H9 (cell line): ENCODE measurements around the gene TLN1. TPM values are rescaled to one million over a fixed set of nuclear protein-coding genes. Genes with fewer than 3 reads are reported as not detected.

Experiments
- DNase-seq: peaks from one replicate; pipeline ENCODE4 v3.0.0-alpha.2; 2017
- H2AFZ ChIP-seq: one replicate; pipeline ENCODE4 v1.6.1; 2013; ENCODE audit warnings: mild to moderate bottlenecking, low read length, control low read depth, moderate library complexity
- H2AK5ac ChIP-seq: 2 replicates; pipeline ENCODE4 v1.6.1; 2013; ENCODE audit warnings: low read length, control low read depth, mixed read lengths; ENCODE audit not compliant: insufficient read length
- H2BK120ac ChIP-seq: one replicate; pipeline ENCODE4 v1.6.1; 2013; ENCODE audit warnings: low read depth, mild to moderate bottlenecking, low read length, control low read depth, inconsistent platforms; ENCODE audit not compliant: poor library complexity, severe bottlenecking
- H2BK12ac ChIP-seq: 2 replicates; pipeline ENCODE4 v1.6.1; 2013; ENCODE audit warnings: low read length, control low read depth, mixed read lengths, low read depth; ENCODE audit not compliant: insufficient read length
- H2BK15ac ChIP-seq: 2 replicates; pipeline ENCODE4 v1.6.1; 2013; ENCODE audit warnings: low read depth, low read length, control low read depth
- H2BK20ac ChIP-seq: one replicate; pipeline ENCODE4 v1.6.1; 2013; ENCODE audit warnings: low read depth, mild to moderate bottlenecking, low read length, control low read depth, inconsistent platforms; ENCODE audit not compliant: poor library complexity, severe bottlenecking
- H2BK5ac ChIP-seq: 2 replicates; pipeline ENCODE4 v1.6.1; 2013; ENCODE audit warnings: low read length, control low read depth, mixed read lengths; ENCODE audit not compliant: insufficient read length
- H3K14ac ChIP-seq: 2 replicates; pipeline ENCODE4 v1.6.1; 2013; ENCODE audit warnings: low read length, control low read depth; ENCODE audit not compliant: insufficient read depth
- H3K18ac ChIP-seq: 2 replicates; pipeline ENCODE4 v1.6.1; 2013; ENCODE audit warnings: low read depth, mild to moderate bottlenecking, mixed read lengths, low read length, control low read depth; ENCODE audit not compliant: insufficient read length
- H3K23ac ChIP-seq: 2 replicates; pipeline ENCODE4 v1.6.1; 2013; ENCODE audit warnings: low read length, control low read depth, mixed read lengths, low read depth; ENCODE audit not compliant: insufficient read length
- H3K23me2 ChIP-seq: 2 replicates; pipeline ENCODE4 v1.6.1; 2013; ENCODE audit warnings: low read depth, mild to moderate bottlenecking, mixed read lengths, low read length, control low read depth; ENCODE audit not compliant: insufficient read length, poor library complexity, severe bottlenecking
- H3K27ac ChIP-seq: 2 replicates; pipeline ENCODE4 v1.5.1; 2013; ENCODE audit warnings: low read length, control low read depth, mixed read lengths, low read depth; ENCODE audit not compliant: insufficient read length
- H3K27me3 ChIP-seq: 2 replicates; pipeline ENCODE4 v1.6.1; 2013; ENCODE audit warnings: low read length, control low read depth, inconsistent platforms; ENCODE audit not compliant: insufficient read depth
- H3K4ac ChIP-seq: 2 replicates; pipeline ENCODE4 v1.6.1; 2013; ENCODE audit warnings: low read depth, mild to moderate bottlenecking, control low read depth, inconsistent platforms, low read length, moderate library complexity
- H3K4me1 ChIP-seq: 2 replicates; pipeline ENCODE4 v1.6.1; 2013; ENCODE audit warnings: low read length, control low read depth, inconsistent platforms; ENCODE audit not compliant: insufficient read depth
- H3K4me2 ChIP-seq: 2 replicates; pipeline ENCODE4 v1.6.1; 2013; ENCODE audit warnings: low read length, control low read depth, mixed read lengths; ENCODE audit not compliant: insufficient read length, insufficient read depth
- H3K56ac ChIP-seq: 2 replicates; pipeline ENCODE4 v1.6.1; 2013; ENCODE audit warnings: low read depth, mild to moderate bottlenecking, mixed read lengths, low read length, control low read depth; ENCODE audit not compliant: insufficient read length
- H3K79me1 ChIP-seq: 2 replicates; pipeline ENCODE4 v1.6.1; 2013; ENCODE audit warnings: low read depth, mild to moderate bottlenecking, moderate library complexity, low read length, control low read depth, inconsistent platforms; ENCODE audit not compliant: insufficient read depth, poor library complexity, severe bottlenecking
- H3K79me2 ChIP-seq: 2 replicates; pipeline ENCODE4 v1.6.1; 2013; ENCODE audit warnings: low read length, control low read depth, inconsistent platforms; ENCODE audit not compliant: insufficient read depth
- H3K9ac ChIP-seq: 2 replicates; pipeline ENCODE4 v1.6.1; 2013; ENCODE audit warnings: low read length, control low read depth, mixed read lengths; ENCODE audit not compliant: insufficient read length; ENCODE audit errors: extremely low read depth
- H3K9me3 ChIP-seq: one replicate; pipeline ENCODE4 v1.6.1; 2013; ENCODE audit warnings: low read depth, low read length, inconsistent platforms; ENCODE audit not compliant: control insufficient read depth
- H3T11ph ChIP-seq: one replicate; pipeline ENCODE4 v1.6.1; 2013; ENCODE audit warnings: mild to moderate bottlenecking, low read length, control low read depth, inconsistent platforms
- H4K20me1 ChIP-seq: one replicate; pipeline ENCODE4 v1.6.1; 2013; ENCODE audit not compliant: control insufficient read depth, insufficient read length, insufficient read depth
- H4K5ac ChIP-seq: 2 replicates; pipeline ENCODE4 v1.6.1; 2013; ENCODE audit warnings: low read depth, mild to moderate bottlenecking, mixed read lengths, low read length, control low read depth; ENCODE audit not compliant: insufficient read length
- H4K8ac ChIP-seq: replicated peaks from 2 replicates; pipeline ENCODE4 v1.6.1; 2013; ENCODE audit warnings: low read length, control low read depth, mixed read lengths, low read depth; ENCODE audit not compliant: insufficient read length
- H4K91ac ChIP-seq: 2 replicates; pipeline ENCODE4 v1.6.1; 2013; ENCODE audit warnings: low read depth, mild to moderate bottlenecking, moderate library complexity, mixed read lengths, low read length, control low read depth; ENCODE audit not compliant: insufficient read length
- H3K27ac Mint-ChIP-seq, 3 experiments: 2 replicates in 2 of 3; 3 replicates in 1 of 3; pipeline ENCODE4 v1.8.0; 2020 to 2021; ENCODE audit warnings: mixed read lengths in 3 of 3, mild to moderate bottlenecking in 1 of 3, moderate library complexity in 1 of 3
- H3K27me3 Mint-ChIP-seq: 2 replicates; pipeline ENCODE4 v1.8.0; 2021; ENCODE audit warnings: low read depth, mild to moderate bottlenecking, moderate library complexity, mixed read lengths
- H3K36me3 Mint-ChIP-seq, 3 experiments: 2 replicates in 2 of 3; 3 replicates in 1 of 3; pipeline ENCODE4 v1.8.0; 2020 to 2021; ENCODE audit warnings: low read depth in 3 of 3, mixed read lengths in 3 of 3; ENCODE audit not compliant: insufficient read depth in 1 of 3
- H3K4me1 Mint-ChIP-seq, 2 experiments: 2 replicates each; pipeline ENCODE4 v1.8.0; 2020; ENCODE audit warnings: mixed read lengths in 2 of 2
- H3K4me3 Mint-ChIP-seq, 2 experiments: 2 replicates in 1 of 2; 3 replicates in 1 of 2; pipeline ENCODE4 v1.8.0; 2020 to 2021; ENCODE audit warnings: mild to moderate bottlenecking in 2 of 2, mixed read lengths in 2 of 2, moderate library complexity in 1 of 2
- H3K9me3 Mint-ChIP-seq, 2 experiments: 2 replicates in 1 of 2; 3 replicates in 1 of 2; pipeline ENCODE4 v1.8.0; 2020; ENCODE audit warnings: mild to moderate bottlenecking in 2 of 2, mixed read lengths in 2 of 2, moderate library complexity in 1 of 2
- CTCF ChIP-seq: fragments of 200-600 bp; sonication (generic); conservative IDR thresholded peaks from 3 replicates; pipeline ENCODE4 v1.8.0; 2021; ENCODE audit warnings: antibody characterized with exemption, mild to moderate bottlenecking
- WGBS: extraction: QIAGEN DNeasy Blood & Tissue Kit; methylation state at CpG from one replicate; pipeline ENCODE4 v1.1.7; 2013; ENCODE audit warnings: missing lambda C conversion rate, low lambda C conversion rate, mixed read lengths; ENCODE audit not compliant: insufficient read length; ENCODE audit errors: extremely low coverage; 5-methylcytosine and 5-hydroxymethylcytosine counted together
- total RNA-seq: library from RNA; stranded (reverse); gene quantifications from 2 replicates; pipeline ENCODE4 v1.2.1, GENCODE V29; 2021

Gene TLN1
- total RNA-seq, 1 experiment from 2014 or later, result 102 TPM

- Mint-ChIP-seq H3K27me3 (no peaks in the 10 kb centered on the region), H3K4me1 (peaks cover 15 to 16% of the 10 kb centered on the region in 2 experiments), H3K36me3 (peaks cover 7 to 16% (median 13%) of the 10 kb centered on the region in 3 experiments; a peak in 6 of 7 replicates), H3K27ac (peak overlapping the region in 1 of 3 experiments; percentile 6; a peak in 1 of 7 replicates), H3K9me3 (no peaks in the 10 kb centered on the region), H3K4me3 (no peak overlapping the region; a peak in 2 of 5 replicates)
- Histone ChIP-seq H2BK12ac (no peak overlapping the region), H3K9me3 (no peaks in the 10 kb centered on the region), H2BK20ac (no peak overlapping the region), H3K4me1 (peaks cover 25% of the 10 kb centered on the region; the same call in 1 of the 2 replicates), H4K20me1 (no peaks in the 10 kb centered on the region), H3T11ph (no peak overlapping the region), H2AFZ (no peak overlapping the region), H3K27me3 (no peaks in the 10 kb centered on the region), H2BK15ac (no peak overlapping the region), H3K9ac (no peak overlapping the region), H3K23me2 (peaks cover 7% of the 10 kb centered on the region), H4K8ac (no peak overlapping the region), H3K79me1 (no peaks in the 10 kb centered on the region), H2BK120ac (no peak overlapping the region), H4K5ac (no peak overlapping the region), H3K27ac (no peak overlapping the region), H2AK5ac (no peak overlapping the region), H3K56ac (no peak overlapping the region), H3K14ac (no peak overlapping the region), H3K4ac (no peak overlapping the region), H3K23ac (no peak overlapping the region), H3K4me2 (peak overlapping the region; percentile 84), H2BK5ac (no peak overlapping the region), H3K79me2 (peaks cover 6% of the 10 kb centered on the region), H3K18ac (no peak overlapping the region), H4K91ac (no peak overlapping the region)
- WGBS, result no CpG with 5 or more reads among the region's 6 CpGs
- TF ChIP-seq CTCF, result peak; percentile 71
- DNase-seq, result peak; percentile 56
Observed at GRCh38 chr9:35729700-35730485, 2.1 kb downstream of the TLN1 start.
